GM19240 (cell line): ENCODE measurements around the gene EGR4.

Experiments
- DNase-seq: peaks from one replicate; pipeline ENCODE4 v3.0.0; 2011; ENCODE audit warnings: low spot score; ENCODE audit not compliant: insufficient read length

Gene EGR4

GRCh38 chr2:73293534-73294171 is at the start of gene EGR4:
Gene EGR4, minus strand, starts transcription at chr2:73293548. Its CDS starts 231 bp downstream, at chr2:73293317.
- peak; percentile 89 for DNase-seq

- DNase-seq: no peak
These were observed 47.7 kb upstream of the EGR4 start for GRCh38 chr2:73341039-73341438.

GRCh38 chr2:73339201-73339600 is 45.9 kb upstream of the EGR4 start:
- DNase-seq: no peak

DNA sequence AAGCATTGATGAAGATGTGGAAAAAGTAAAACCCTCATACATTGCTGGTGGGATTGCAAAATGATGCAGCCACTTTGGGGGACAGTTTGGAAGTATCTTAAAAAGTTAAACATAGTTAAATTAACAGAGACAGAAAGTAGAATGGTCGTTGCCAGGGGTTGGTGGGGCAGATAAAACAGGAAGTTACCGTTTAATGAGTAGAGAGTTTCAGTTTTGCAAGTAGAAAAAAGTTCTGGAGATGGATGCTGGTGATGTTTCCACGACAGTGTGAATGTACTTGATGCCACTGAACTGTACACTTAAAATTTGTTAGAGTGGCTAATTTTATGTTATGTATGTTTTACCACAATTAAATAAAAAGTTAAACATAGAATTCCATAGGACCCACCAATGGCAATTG is 44.5 kb upstream of the EGR4 start:
- no peak for DNase-seq

GRCh38 chr2:73334620-73335019 is 41.3 kb upstream of the EGR4 start:
- no peak for DNase-seq

DNA sequence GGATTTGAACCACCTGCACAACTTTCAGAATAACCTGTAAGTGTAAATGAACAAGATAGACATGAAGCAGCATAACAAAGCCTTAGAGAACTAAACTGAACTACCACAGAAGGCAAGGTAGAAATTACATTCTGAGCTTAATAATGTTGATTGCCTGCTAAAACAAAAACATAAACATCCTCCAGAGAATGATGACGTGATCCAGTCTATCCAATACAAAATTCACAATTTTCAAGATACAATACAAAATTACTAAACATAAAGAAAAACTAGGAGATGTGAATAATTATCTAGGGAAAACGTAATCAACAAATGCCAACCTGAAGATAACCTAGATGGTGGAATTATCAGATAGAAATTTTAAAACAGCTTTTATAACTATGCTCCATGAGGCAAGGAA is 40.7 kb upstream of the EGR4 start:
- no peak for DNase-seq

GRCh38 chr2:73333564-73333963 is 40.2 kb upstream of the EGR4 start:
- DNase-seq: no peak

DNA sequence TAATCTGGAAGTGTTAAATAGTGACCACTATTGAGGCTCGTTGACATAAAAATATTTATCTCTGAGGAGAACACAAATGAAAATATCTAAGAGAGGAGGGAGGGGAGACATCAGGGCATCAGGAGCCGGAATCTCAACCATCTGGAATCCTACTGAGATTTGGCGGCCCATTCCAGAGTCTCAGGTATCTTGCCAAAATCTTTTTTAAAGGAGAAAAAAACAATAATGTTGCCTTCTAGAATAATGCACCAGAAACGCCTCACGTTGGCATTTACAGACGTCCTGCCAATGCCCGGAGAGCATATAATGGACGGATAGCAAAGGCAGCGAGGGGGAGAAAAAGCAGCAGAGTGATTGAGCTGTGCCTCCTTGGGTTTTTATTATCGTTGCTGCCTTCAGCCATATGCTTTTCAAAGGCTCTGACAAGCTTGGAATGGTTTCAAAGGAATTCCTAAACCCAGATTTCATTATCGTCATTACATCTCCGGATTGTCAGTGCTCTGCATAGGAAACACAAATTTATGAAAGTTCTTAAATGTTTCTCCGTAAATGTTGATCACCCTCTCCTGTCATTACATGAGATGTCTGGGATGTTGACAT is 30.9 kb upstream of the EGR4 start:
- no peak for DNase-seq

DNA sequence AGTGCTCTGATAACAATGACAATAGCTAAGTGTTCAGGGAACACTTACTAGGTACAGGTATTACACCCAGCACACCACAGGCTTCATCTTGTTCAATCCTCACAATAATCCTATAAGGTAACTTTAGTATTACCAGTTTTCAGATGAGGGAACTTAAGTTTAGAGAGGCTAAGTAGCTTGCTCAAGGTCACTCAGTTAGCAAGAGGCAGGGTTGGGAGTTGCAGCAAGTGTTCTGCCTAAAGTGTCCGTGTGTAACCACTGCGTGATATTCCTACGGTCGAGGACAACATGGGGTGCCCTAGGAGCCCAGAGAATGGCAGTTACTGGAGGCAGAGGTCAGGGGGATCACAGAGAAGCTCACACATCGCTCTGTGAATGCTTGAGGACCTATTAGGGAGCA is 30.2 kb upstream of the EGR4 start:
- no peak for DNase-seq

- DNase-seq: no peak
These were observed 21.1 kb upstream of the EGR4 start for GRCh38 chr2:73314441-73314840.

GRCh38 chr2:73307720-73308119 is 14.4 kb upstream of the EGR4 start:
- no peak for DNase-seq

DNA sequence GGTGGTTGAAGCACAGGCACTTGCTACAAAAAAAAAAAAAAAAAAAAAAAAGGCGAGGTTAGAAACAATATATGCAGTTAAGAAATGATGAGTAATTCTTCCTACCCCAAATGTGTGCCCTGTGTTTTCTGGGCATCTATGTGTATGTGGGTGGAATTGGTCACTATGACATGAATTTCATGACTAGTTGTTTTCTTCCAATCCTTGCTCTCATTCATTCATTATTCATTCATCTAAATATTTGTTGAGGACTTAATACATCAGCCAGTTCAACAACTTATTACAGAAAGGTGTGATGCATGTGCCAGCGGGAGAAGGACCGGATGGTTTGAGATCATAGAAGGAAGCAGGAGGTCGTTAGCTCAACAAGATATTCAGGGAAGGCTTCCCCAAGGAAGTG is 8.3 kb upstream of the EGR4 start:
- no peak for DNase-seq

- no peak for DNase-seq
These were observed 7.6 kb upstream of the EGR4 start for GRCh38 chr2:73300926-73301325.

GRCh38 chr2:73297586-73297985 is 4.2 kb upstream of the EGR4 start:
- DNase-seq: no peak

DNA sequence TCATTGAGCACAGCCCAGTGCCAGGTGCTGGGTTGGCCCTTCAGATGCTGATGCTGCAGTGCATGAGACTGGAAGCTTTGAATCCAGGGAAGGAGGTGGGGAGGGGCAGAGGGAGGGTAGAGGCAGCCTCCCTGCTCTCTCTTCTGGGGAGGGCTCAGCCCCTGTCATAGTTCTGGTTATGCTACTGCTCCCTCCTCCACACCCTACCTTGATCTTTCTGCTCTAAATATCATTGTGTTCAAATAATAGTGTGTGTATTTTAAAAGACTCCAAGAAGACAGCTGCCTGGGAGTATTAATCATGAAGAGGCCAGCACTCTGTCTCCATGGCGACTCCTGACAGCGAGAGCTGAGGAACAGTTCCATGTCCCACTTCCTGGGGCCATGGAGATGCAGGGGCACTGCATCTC is 3.8 kb upstream of the EGR4 start:
- no peak for DNase-seq

- DNase-seq: no peak
These were observed 2.5 kb upstream of the EGR4 start for GRCh38 chr2:73295751-73296400.

- no peak for DNase-seq
These were observed 891 bp upstream of the EGR4 start for GRCh38 chr2:73294239-73294638.

GRCh38 chr2:73292906-73293533 is 328 bp downstream of the EGR4 start:
- DNase-seq: no peak

- no peak for DNase-seq
These were observed 937 bp downstream of the EGR4 start for GRCh38 chr2:73292316-73292905.

GRCh38 chr2:73291461-73292315 is 1.7 kb downstream of the EGR4 start:
- DNase-seq: no peak

DNA sequence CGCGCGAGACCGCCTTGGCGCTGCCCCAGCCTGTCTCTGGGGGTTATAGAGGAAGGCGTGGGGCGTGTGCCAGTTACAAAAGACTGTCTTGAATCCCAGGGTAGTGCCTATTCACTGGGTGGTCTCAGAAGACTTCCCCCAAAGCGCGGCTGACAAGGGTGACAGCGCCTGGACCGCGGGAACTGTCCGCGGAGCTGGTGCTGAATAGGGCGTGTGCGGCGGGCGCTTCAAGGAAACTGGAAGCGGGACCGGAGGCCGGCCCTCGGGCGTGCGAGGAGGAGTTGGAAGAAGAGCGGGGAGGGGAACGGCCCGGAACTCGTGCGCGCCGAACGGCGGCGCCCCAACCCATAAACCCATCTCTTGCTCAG is 2.3 kb downstream of the EGR4 start:
- DNase-seq: no peak
